Memory B cell (primary cell): ENCODE results near the gene POTEM.
"Not testable (repeated sequence)": the region's sequence is repeated elsewhere in the genome, so short reads cannot be mapped to it uniquely, and the experiment has no call there.

ENCODE experiments used
- ATAC-seq: fragments of 150-1000 bp; cut with Tn5 transposase; 2 replicates; pipeline ENCODE4 v1.10.0; 2021; ENCODE audit warnings: low read depth, mild to moderate bottlenecking, moderate library complexity
- DNase-seq, 2 donors: peaks; one replicate each; pipeline ENCODE4 v3.0.0; 2022; ENCODE audit warnings: low spot score in 2 of 2
- H3K27ac Mint-ChIP-seq: one replicate; pipeline ENCODE4 v1.8.0; 2022; ENCODE audit warnings: mild to moderate bottlenecking, moderate library complexity, mixed read lengths
- H3K27me3 Mint-ChIP-seq: one replicate; pipeline ENCODE4 v1.8.0; 2022; ENCODE audit warnings: mixed read lengths
- H3K36me3 Mint-ChIP-seq: one replicate; pipeline ENCODE4 v1.8.0; 2022; ENCODE audit warnings: mild to moderate bottlenecking, mixed read lengths
- H3K4me1 Mint-ChIP-seq: one replicate; pipeline ENCODE4 v1.8.0; 2022; ENCODE audit warnings: mixed read lengths
- H3K4me3 Mint-ChIP-seq: one replicate; pipeline ENCODE4 v1.8.0; 2022; ENCODE audit warnings: mild to moderate bottlenecking, moderate library complexity, mixed read lengths
- H3K9me3 Mint-ChIP-seq: one replicate; pipeline ENCODE4 v1.8.0; 2022; ENCODE audit warnings: mixed read lengths

Gene POTEM

DNA sequence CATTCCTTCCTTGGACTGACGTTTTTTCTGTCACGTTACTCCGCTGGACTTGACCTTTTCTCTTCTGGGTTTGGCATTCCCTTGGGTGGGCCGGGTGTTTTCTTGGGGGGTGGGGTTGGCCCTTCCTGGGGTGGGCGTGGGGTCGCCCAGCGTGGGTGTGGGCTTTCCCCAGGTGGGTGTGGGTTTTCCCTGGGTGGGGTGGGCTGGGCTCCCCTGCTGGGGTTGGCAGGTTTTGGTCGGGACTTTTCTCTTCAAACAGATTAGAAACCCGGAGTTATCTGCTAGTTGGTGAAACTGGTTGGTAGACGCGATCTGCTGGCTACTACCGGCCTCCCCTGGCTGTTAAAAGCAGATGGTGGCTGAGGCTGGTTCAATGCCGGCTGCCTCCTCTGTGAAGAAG lies at the start of gene POTEM:
TSS of gene POTEM (plus strand) at position 301 of the 400 bp plus-strand sequence. CDS start at position 353, 52 bp downstream.
- not testable (repeated sequence) for H3K4me1 Mint-ChIP-seq, DNase-seq, H3K36me3 Mint-ChIP-seq, H3K4me3 Mint-ChIP-seq, ATAC-seq, H3K9me3 Mint-ChIP-seq, H3K27me3 Mint-ChIP-seq, H3K27ac Mint-ChIP-seq

DNA sequence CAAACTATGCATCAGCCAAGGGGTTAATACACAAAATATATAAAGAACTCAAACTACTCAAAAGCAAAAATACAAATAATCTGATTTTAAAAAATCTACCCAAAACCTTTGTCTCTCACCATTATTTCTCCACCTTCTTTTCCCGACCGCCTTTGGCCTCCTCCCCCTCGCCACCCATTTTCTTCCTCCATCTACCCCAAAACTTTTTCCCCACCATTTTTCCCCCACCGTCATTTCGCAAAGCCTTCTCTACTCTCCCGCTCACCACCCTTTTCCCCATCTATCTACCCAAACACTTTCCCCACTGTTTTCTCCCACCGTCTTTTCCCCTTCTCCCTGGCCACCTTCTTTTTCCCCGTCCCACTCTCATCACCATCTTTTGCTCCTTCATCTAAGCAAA lies 48.9 kb upstream of the POTEM start:
- H3K4me1 Mint-ChIP-seq, ATAC-seq, H3K27me3 Mint-ChIP-seq, H3K9me3 Mint-ChIP-seq, H3K36me3 Mint-ChIP-seq, H3K4me3 Mint-ChIP-seq, DNase-seq, H3K27ac Mint-ChIP-seq: not testable (repeated sequence)

DNA sequence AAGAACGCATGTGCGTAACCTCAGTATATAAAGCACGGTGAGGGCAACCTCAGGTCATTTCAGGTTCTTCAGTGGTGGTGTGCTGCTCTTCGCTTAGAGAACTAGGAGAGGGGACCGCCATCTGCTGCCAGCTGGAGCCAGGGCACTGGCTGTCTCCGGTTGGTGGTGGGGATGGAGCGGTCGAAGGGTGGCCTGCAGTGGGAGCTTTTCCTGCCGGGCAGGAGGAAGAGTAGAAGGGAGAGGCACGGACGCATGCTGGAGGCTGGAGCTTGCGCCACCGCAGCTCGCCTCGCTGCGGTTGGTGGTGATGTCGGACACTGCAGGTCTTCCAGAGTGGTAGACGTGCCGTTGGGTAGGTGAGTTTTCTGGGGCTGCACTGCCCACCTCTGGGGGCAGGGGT lies 47.2 kb upstream of the POTEM start:
- not testable (repeated sequence) for H3K27me3 Mint-ChIP-seq, DNase-seq, H3K4me3 Mint-ChIP-seq, H3K4me1 Mint-ChIP-seq, H3K36me3 Mint-ChIP-seq, H3K9me3 Mint-ChIP-seq, H3K27ac Mint-ChIP-seq, ATAC-seq

DNA sequence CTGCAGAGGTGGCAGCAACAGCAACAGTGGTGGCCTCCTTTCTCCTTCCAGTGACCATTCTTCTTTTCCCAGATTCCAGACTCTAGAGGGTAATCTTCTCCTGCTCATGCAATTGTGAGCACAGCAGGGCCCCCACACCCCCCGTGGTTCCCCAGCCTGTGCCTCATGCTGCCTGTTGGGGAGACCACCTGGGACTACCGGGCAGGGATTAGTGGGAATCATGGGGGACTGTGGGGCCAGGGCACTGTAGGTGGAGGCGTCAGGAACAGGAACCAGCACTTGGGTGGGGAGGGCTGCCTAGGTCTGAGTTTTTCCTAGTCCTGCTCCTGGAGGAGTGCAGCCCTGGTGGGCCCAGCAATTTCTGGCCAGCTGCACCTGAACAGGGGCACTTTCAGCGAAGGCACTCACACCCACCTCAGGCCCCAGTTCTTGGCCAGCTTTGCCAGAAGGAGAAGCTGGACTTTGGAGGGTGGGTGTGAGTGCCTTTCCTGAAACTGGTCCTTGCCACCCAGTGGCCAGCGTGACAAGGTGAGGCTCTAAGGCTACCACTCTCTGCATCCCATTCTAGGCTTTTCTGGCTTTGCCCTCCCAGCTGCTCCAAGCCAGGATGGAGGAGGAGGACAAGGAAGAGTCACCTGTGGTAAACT lies 46.1 kb upstream of the POTEM start:
- H3K36me3 Mint-ChIP-seq, ATAC-seq, H3K27me3 Mint-ChIP-seq, H3K4me1 Mint-ChIP-seq, DNase-seq, H3K9me3 Mint-ChIP-seq, H3K4me3 Mint-ChIP-seq, H3K27ac Mint-ChIP-seq: not testable (repeated sequence)

DNA sequence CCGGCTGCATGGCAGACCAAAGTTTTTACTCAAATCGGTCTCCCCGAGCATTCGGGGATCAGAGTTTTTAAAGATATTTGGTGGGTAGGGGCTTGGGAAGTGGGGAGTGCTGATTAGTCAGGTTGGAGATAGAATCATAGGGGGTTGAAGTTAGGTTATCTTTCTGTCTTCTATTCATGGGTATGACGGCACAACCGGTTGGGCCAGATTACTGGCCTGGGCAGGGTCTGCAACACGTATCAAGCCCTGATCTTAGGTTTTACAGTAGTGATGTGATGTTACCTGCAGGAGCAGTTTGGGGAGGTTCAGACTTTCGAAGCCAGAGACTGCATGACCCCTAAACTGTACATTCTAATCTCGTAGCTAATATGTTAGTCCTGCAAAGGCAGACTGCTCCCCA lies 30.4 kb upstream of the POTEM start:
- ATAC-seq, H3K4me1 Mint-ChIP-seq, H3K4me3 Mint-ChIP-seq, H3K27ac Mint-ChIP-seq, DNase-seq, H3K27me3 Mint-ChIP-seq, H3K36me3 Mint-ChIP-seq, H3K9me3 Mint-ChIP-seq: not testable (repeated sequence)

DNA sequence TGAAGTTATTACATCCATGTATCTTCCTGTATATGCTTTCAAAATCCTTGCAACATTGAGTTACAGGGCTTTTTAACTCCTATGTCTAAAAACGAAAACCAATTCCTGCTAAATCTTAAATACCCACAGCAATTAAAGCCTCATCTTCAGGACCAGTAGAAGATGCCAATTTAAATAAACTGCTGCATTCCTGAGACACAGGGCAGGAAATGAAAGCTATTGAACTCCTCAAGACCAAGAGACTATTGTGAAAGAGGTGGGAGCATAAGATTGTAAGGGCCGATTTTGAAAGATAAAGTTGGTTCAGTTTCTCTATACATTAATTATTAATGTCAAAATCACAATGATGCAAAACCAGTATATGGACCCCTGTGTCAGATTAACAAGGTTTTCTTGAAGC lies 28.5 kb upstream of the POTEM start:
- H3K4me3 Mint-ChIP-seq, H3K36me3 Mint-ChIP-seq, H3K27me3 Mint-ChIP-seq, DNase-seq, H3K27ac Mint-ChIP-seq, H3K4me1 Mint-ChIP-seq, H3K9me3 Mint-ChIP-seq, ATAC-seq: not testable (repeated sequence)

DNA sequence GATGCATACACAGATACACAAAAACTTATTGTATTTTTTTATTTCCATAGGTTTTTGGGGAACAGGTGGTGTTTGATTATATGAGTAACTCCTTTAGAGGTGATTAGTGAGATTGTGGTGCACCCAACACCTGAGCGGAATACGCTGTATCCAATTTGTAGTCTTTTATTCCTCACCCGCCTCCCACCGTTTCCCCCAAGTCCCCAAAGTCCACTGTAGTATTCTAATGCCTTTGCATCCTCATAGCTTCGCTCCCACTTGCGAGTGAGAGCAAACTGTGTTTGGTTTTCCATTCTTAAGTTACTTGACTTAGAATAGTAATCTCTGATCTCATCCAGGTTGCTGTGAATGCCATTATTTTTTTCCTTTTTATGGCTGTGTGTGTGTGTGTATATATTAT lies 17.3 kb upstream of the POTEM start:
- ATAC-seq, H3K4me3 Mint-ChIP-seq, H3K36me3 Mint-ChIP-seq, H3K9me3 Mint-ChIP-seq, H3K27ac Mint-ChIP-seq, DNase-seq, H3K4me1 Mint-ChIP-seq, H3K27me3 Mint-ChIP-seq: not testable (repeated sequence)

DNA sequence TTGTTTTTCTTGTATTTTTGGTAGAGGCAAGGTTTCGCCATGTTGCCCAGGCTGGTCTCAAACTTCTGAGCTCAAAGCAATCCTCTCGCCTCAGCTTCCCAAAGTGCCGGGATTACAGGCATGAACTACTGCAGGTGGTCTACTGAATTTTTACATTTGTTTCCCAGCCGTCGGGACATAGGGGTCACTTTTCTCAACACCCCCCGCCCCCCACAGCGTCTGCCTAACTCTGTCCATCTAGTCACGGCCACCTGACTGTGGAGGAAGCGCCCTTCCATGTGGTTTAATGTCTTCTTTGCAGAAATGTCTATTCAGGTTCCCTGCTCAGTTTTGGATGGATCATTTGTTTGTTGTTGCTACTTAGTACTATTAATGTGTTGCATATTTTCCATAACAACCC lies 14.1 kb upstream of the POTEM start:
- DNase-seq, H3K27ac Mint-ChIP-seq, H3K9me3 Mint-ChIP-seq, H3K4me1 Mint-ChIP-seq, H3K4me3 Mint-ChIP-seq, H3K27me3 Mint-ChIP-seq, ATAC-seq, H3K36me3 Mint-ChIP-seq: not testable (repeated sequence)

DNA sequence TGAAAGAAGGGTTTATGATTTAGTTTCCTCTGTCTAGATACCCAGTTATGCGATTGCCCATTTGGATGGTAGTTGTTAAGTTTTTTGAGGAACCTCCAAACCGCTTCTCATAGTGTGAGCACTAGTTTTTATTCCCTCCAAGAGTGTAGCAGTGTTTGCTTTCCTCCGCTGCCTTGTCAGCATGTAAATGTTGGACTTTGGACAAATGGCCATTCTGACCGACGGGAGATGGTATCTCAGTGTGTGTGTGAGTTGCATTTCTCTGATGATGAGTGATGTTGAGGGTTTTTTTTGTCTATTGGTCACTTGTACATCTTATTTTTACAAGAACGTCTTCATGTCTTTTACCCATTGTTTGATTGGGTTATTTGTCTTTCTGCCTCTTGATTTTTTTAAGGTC lies 11.4 kb upstream of the POTEM start:
- not testable (repeated sequence) for H3K36me3 Mint-ChIP-seq, H3K9me3 Mint-ChIP-seq, DNase-seq, H3K27me3 Mint-ChIP-seq, H3K4me3 Mint-ChIP-seq, ATAC-seq, H3K4me1 Mint-ChIP-seq, H3K27ac Mint-ChIP-seq

DNA sequence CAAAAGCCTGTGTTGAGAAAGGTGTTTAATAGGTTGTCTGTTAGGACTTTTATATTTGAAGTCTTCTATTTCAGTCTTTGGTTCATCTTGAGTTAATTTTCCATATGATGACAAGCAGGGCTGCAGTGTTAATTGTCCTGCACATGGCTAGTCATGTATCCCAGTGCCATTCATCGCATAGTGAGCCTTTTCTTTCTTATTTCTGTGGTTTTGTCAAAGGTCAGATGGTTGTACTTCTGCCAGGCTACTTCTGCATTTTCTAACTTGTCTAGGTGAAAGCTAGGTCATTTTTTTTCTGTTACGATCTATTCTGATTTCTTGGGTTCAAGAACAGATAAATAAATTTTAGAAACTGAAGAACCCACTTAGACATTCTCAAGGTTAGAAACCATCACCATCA lies 5.7 kb upstream of the POTEM start:
- ATAC-seq, H3K9me3 Mint-ChIP-seq, DNase-seq, H3K4me3 Mint-ChIP-seq, H3K27me3 Mint-ChIP-seq, H3K36me3 Mint-ChIP-seq, H3K4me1 Mint-ChIP-seq, H3K27ac Mint-ChIP-seq: not testable (repeated sequence)

DNA sequence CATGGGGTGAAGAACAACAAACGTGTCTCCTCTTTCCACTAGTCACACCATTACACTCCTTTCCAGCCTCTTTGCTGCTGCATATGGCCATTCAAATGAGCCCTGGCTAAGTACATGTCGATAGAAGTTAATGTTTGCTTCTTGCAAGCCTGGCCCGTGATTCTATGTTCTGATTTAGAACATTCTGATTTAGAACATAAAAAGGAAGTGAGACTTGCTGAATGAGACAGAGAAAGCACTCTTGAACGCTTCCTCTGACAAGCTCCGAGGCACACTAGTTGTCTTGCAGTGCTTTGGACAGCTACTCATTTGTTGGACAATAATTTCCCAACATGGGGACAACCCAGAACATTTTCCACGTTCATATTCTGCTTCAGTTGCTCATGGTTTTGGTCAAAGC lies 5.1 kb upstream of the POTEM start:
- not testable (repeated sequence) for H3K4me1 Mint-ChIP-seq, H3K27me3 Mint-ChIP-seq, DNase-seq, H3K27ac Mint-ChIP-seq, H3K36me3 Mint-ChIP-seq, H3K9me3 Mint-ChIP-seq, ATAC-seq, H3K4me3 Mint-ChIP-seq

DNA sequence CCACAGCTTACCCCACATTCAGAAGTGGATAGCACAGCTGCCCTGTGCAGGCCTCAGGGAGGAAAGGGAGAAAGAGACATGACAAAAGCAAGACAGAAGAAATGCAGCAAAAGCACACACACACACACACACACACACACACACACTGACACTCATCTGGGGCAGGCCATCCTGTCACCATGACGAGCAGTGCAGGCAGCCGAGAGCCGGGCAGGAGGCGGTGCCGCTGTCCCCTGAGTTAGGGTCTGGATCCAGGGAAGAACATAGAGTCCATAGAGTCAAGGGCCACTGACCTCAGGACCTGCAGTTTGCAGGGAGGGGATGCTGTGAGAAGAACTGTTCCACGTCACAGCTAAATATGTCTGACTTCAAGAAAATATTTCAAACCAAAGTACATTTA lies 4.0 kb upstream of the POTEM start:
- not testable (repeated sequence) for H3K27me3 Mint-ChIP-seq, H3K9me3 Mint-ChIP-seq, ATAC-seq, H3K4me1 Mint-ChIP-seq, H3K4me3 Mint-ChIP-seq, H3K36me3 Mint-ChIP-seq, DNase-seq, H3K27ac Mint-ChIP-seq

DNA sequence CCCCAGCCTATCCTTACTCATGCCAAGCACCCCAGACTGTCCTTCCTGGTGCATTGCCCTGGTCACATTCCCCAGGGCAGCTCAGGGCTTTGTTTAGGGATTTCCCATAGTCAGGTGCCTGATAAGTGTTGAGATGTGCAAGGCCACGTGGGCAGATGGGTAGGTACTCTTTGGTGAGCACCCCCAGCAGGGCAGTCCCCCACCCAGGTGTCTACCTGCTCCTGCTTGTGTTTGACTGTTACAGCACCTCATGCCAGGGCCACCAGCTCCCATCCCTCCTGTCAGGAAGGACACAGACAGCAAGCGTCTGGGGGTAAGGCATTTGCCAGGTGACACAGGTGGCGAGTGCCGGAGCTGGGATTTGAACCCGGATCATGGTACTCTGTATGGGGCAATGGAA lies 2.4 kb upstream of the POTEM start:
- H3K4me3 Mint-ChIP-seq, H3K27me3 Mint-ChIP-seq, ATAC-seq, DNase-seq, H3K27ac Mint-ChIP-seq, H3K9me3 Mint-ChIP-seq, H3K4me1 Mint-ChIP-seq, H3K36me3 Mint-ChIP-seq: not testable (repeated sequence)

DNA sequence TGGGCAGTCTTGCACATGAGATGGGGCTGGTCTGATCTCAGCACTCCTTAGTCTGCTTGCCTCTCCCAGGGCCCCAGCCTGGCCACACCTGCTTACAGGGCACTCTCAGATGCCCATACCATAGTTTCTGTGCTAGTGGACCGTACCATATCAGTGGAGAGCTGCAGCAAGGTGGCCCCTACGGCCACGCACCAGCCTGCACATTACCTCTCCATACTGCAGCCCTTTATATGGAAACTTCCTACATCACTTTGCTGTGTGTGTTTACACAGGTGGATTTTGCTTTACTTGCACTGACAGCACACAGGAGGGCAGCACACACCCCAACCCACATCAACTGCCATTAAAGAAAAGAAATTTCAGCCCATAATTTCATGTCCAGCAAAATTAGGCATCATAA lies 35.3 kb downstream of the POTEM start:
- not testable (repeated sequence) for H3K9me3 Mint-ChIP-seq, H3K27me3 Mint-ChIP-seq, H3K27ac Mint-ChIP-seq, H3K4me1 Mint-ChIP-seq, H3K36me3 Mint-ChIP-seq, DNase-seq, H3K4me3 Mint-ChIP-seq, ATAC-seq

DNA sequence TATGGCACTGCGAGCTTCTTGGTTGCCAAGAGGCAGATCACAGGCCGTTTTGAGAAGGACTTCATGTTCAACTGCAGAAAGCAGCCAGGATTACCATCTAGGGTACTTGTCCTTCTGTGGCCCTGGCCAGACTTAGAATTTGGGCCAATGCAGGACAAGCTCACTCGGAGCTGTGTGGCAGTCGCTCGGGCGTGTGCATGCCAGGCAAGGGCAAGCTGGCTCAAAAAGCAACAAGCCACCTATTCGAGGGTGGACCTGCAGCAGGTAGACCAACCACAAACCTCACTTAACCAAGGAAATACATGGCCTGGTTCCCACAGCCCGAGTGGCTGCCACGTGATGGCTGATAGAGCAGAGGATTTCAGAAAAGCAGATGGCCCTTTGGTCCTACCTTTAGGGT lies 39.3 kb downstream of the POTEM start:
- not testable (repeated sequence) for H3K27me3 Mint-ChIP-seq, H3K4me3 Mint-ChIP-seq, H3K36me3 Mint-ChIP-seq, DNase-seq, H3K4me1 Mint-ChIP-seq, H3K9me3 Mint-ChIP-seq, H3K27ac Mint-ChIP-seq, ATAC-seq
